Left ventricle myocardium inferior (tissue), 1 donor: ENCODE data around the gene FHIP1A. TPM values are rescaled to one million over a fixed set of nuclear protein-coding genes. Genes with fewer than 3 reads are reported as not detected.

Source experiments
- DNase-seq: peaks from one replicate; pipeline ENCODE4 v3.0.0-alpha.2; 2020
- H3K27ac ChIP-seq: fragments of 200-600 bp; replicated peaks from 2 replicates; pipeline ENCODE4 v1.8.0; 2021
- H3K27me3 ChIP-seq: fragments of 200-600 bp; 2 replicates; pipeline ENCODE4 v1.8.0; 2021; ENCODE audit warnings: low read depth
- H3K36me3 ChIP-seq: fragments of 200-600 bp; 2 replicates; pipeline ENCODE4 v1.8.0; 2021
- H3K4me1 ChIP-seq: fragments of 200-600 bp; 2 replicates; pipeline ENCODE4 v1.8.0; 2021
- H3K4me3 ChIP-seq: fragments of 200-600 bp; 2 replicates; pipeline ENCODE4 v1.8.0; 2021; ENCODE audit warnings: mild to moderate bottlenecking, moderate library complexity
- H3K9me3 ChIP-seq: fragments of 200-600 bp; replicated peaks from 2 replicates; pipeline ENCODE4 v1.8.0; 2021
- CTCF ChIP-seq: fragments of 200-600 bp; IDR thresholded peaks from 2 replicates; pipeline ENCODE4 v1.8.0; 2021; ENCODE audit warnings: antibody characterized with exemption, mild to moderate bottlenecking, borderline replicate concordance
- intact Hi-C: fragments of 100-400 bp; cut with micrococcal nuclease; formaldehyde crosslinking; loops from one replicate; pipeline ENCODE4 v1.11.0; 2022
- total RNA-seq: library from RNA; stranded (reverse); fragmentation: NEBNext Ultra II Directional; extraction: Animal tissue kit (Norgen Biotek cat#: 25700); gene quantifications from one replicate; pipeline ENCODE4 v1.2.1, GENCODE V29; 2021
- donor health status: DM: no; HTN: yes; CAD: no; lungs with severe emphysema.

Gene FHIP1A
- total RNA-seq, 1 donor from 2014 or later = 21.4 TPM

DNA sequence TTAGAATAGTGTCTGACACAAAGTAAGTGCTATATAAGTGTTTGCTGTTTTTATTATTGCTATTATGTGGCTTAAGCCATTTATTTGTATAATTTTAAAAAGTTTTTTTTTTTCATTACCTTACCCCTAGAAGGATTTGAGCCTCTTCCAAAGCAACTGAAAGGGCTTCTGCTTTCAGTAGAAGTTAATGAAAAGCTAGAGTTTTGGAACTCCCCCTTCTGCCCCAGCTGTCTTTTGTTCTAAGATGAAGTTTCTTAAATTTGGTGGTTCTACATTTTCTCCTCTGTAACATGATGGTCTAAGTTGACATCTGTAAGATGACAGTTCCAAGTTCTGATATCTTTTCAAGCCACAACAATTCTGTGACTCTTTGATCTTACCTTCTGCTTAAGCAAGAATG is 30.3 kb downstream of the FHIP1A start:
- intact Hi-C loops = no loop called here
- Histone ChIP-seq H3K27me3 (no peaks in the 10 kb centered on the region), H3K9me3 (no peaks in the 10 kb centered on the region), H3K4me3 (no peak overlapping the region), H3K36me3 (no peaks in the 10 kb centered on the region), H3K27ac (no peak overlapping the region), H3K4me1 (peaks cover 16% of the 10 kb centered on the region)
- TF ChIP-seq CTCF = no peak
- no peak for DNase-seq

DNA sequence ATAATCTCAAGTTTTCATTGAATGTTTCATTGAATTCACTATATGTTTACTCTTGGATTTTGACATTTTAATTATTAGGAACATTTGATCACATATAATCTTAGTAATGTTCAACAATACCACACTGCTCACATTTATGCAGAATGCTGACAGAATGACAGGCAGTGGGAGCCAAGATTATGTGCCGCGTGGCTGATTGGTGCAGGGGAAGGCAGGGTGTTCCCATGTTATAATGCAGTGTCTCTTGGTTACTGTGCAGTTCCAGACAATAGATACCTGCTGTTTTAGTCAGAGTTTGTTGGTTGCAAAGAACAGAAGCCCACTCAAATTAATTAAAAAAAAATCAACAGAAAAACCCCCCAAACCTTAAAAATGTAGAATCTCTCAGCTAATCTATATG is 33.0 kb downstream of the FHIP1A start:
- no peak for DNase-seq
- intact Hi-C loops = no loop called here
- Histone ChIP-seq H3K9me3 (no peaks in the 10 kb centered on the region), H3K4me3 (no peak overlapping the region), H3K36me3 (no peaks in the 10 kb centered on the region), H3K27me3 (no peaks in the 10 kb centered on the region), H3K27ac (no peak overlapping the region), H3K4me1 (peaks cover 7% of the 10 kb centered on the region)
- no peak for TF ChIP-seq CTCF

- no peak for DNase-seq
- Histone ChIP-seq H3K9me3 (no peaks in the 10 kb centered on the region), H3K4me1 (peaks cover 7% of the 10 kb centered on the region), H3K27me3 (no peaks in the 10 kb centered on the region), H3K36me3 (no peaks in the 10 kb centered on the region), H3K4me3 (no peak overlapping the region), H3K27ac (no peak overlapping the region)
- no peak for TF ChIP-seq CTCF
- intact Hi-C loops = no loop called here
Observed at GRCh38 chr4:151443247-151443646, 34.3 kb downstream of the FHIP1A start.

DNA sequence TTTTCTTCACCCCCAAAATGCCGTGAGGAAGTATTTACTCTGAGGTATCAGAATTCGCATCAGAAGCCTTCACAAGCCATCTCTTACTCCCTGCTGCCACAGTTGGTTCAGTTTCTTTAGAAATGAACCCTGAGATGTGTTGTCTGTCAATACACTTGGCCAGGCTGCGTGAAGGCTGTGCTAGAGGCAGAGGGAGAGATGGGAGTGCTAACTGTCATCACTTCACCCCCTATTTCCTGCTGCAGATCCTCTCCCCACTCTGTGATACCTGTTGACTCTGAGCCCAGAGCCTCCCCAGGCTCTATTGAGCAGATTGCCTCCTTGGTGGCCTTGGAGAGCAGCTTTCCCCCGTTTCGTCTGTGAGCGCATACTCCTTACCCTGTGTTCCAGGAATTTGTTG is 34.8 kb downstream of the FHIP1A start:
- Histone ChIP-seq H3K27me3 (no peaks in the 10 kb centered on the region), H3K27ac (no peak overlapping the region), H3K9me3 (no peaks in the 10 kb centered on the region), H3K36me3 (no peaks in the 10 kb centered on the region), H3K4me1 (peaks cover 7% of the 10 kb centered on the region), H3K4me3 (no peak overlapping the region)
- no peak for DNase-seq
- intact Hi-C loops = no loop called here
- TF ChIP-seq CTCF = no peak

DNA sequence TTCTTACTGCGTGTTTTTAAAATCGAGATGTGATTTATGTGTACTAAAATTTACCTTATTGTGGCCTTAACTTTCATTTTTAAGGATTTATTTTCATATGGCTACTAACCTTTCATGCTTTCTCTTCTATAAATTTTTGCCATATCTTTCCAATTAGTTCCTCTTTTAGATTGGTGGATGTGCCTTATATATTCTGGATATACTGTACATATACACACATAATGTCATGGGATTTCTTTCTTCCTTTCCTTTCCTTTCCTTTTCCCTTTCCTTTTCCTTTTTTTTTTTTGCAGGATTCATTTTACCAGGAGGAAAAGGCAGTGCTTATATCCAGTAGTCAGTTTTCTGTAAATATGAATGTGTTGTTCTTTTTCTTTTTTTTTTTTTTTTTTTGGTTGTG is 37.2 kb downstream of the FHIP1A start:
- intact Hi-C loops = no loop called here
- peaks cover 7% of the 10 kb centered on the region for H3K4me1 ChIP-seq
- H3K27me3 ChIP-seq = no peaks in the 10 kb centered on the region
- no peaks in the 10 kb centered on the region for H3K9me3 ChIP-seq
- no peak for DNase-seq
- no peak for TF ChIP-seq CTCF
- H3K36me3 ChIP-seq = no peaks in the 10 kb centered on the region
- no peak overlapping the region for H3K27ac ChIP-seq
- no peak overlapping the region for H3K4me3 ChIP-seq

- Histone ChIP-seq H3K27ac (no peak overlapping the region), H3K4me3 (no peak overlapping the region), H3K36me3 (no peaks in the 10 kb centered on the region), H3K9me3 (no peaks in the 10 kb centered on the region), H3K4me1 (peaks cover 6% of the 10 kb centered on the region), H3K27me3 (no peaks in the 10 kb centered on the region)
- no peak for TF ChIP-seq CTCF
- no peak for DNase-seq
- intact Hi-C loops = no loop called here
Observed at GRCh38 chr4:151454513-151454912, 45.5 kb downstream of the FHIP1A start.
